H9 (cell line): ENCODE results near the gene COL4A2. TPM values are rescaled to one million over a fixed set of nuclear protein-coding genes. Genes with fewer than 3 reads are reported as not detected.

Source experiments
- DNase-seq: peaks from one replicate; pipeline ENCODE4 v3.0.0-alpha.2; 2017
- H2AFZ ChIP-seq: one replicate; pipeline ENCODE4 v1.6.1; 2013; ENCODE audit warnings: mild to moderate bottlenecking, low read length, control low read depth, moderate library complexity
- H2AK5ac ChIP-seq: 2 replicates; pipeline ENCODE4 v1.6.1; 2013; ENCODE audit warnings: low read length, control low read depth, mixed read lengths; ENCODE audit not compliant: insufficient read length
- H2BK120ac ChIP-seq: one replicate; pipeline ENCODE4 v1.6.1; 2013; ENCODE audit warnings: low read depth, mild to moderate bottlenecking, low read length, control low read depth, inconsistent platforms; ENCODE audit not compliant: poor library complexity, severe bottlenecking
- H2BK12ac ChIP-seq: 2 replicates; pipeline ENCODE4 v1.6.1; 2013; ENCODE audit warnings: low read length, control low read depth, mixed read lengths, low read depth; ENCODE audit not compliant: insufficient read length
- H2BK15ac ChIP-seq: 2 replicates; pipeline ENCODE4 v1.6.1; 2013; ENCODE audit warnings: low read depth, low read length, control low read depth
- H2BK20ac ChIP-seq: one replicate; pipeline ENCODE4 v1.6.1; 2013; ENCODE audit warnings: low read depth, mild to moderate bottlenecking, low read length, control low read depth, inconsistent platforms; ENCODE audit not compliant: poor library complexity, severe bottlenecking
- H2BK5ac ChIP-seq: 2 replicates; pipeline ENCODE4 v1.6.1; 2013; ENCODE audit warnings: low read length, control low read depth, mixed read lengths; ENCODE audit not compliant: insufficient read length
- H3K14ac ChIP-seq: 2 replicates; pipeline ENCODE4 v1.6.1; 2013; ENCODE audit warnings: low read length, control low read depth; ENCODE audit not compliant: insufficient read depth
- H3K18ac ChIP-seq: 2 replicates; pipeline ENCODE4 v1.6.1; 2013; ENCODE audit warnings: low read depth, mild to moderate bottlenecking, mixed read lengths, low read length, control low read depth; ENCODE audit not compliant: insufficient read length
- H3K23ac ChIP-seq: 2 replicates; pipeline ENCODE4 v1.6.1; 2013; ENCODE audit warnings: low read length, control low read depth, mixed read lengths, low read depth; ENCODE audit not compliant: insufficient read length
- H3K23me2 ChIP-seq: 2 replicates; pipeline ENCODE4 v1.6.1; 2013; ENCODE audit warnings: low read depth, mild to moderate bottlenecking, mixed read lengths, low read length, control low read depth; ENCODE audit not compliant: insufficient read length, poor library complexity, severe bottlenecking
- H3K27ac ChIP-seq: 2 replicates; pipeline ENCODE4 v1.5.1; 2013; ENCODE audit warnings: low read length, control low read depth, mixed read lengths, low read depth; ENCODE audit not compliant: insufficient read length
- H3K27me3 ChIP-seq: 2 replicates; pipeline ENCODE4 v1.6.1; 2013; ENCODE audit warnings: low read length, control low read depth, inconsistent platforms; ENCODE audit not compliant: insufficient read depth
- H3K4ac ChIP-seq: 2 replicates; pipeline ENCODE4 v1.6.1; 2013; ENCODE audit warnings: low read depth, mild to moderate bottlenecking, control low read depth, inconsistent platforms, low read length, moderate library complexity
- H3K4me1 ChIP-seq: 2 replicates; pipeline ENCODE4 v1.6.1; 2013; ENCODE audit warnings: low read length, control low read depth, inconsistent platforms; ENCODE audit not compliant: insufficient read depth
- H3K4me2 ChIP-seq: 2 replicates; pipeline ENCODE4 v1.6.1; 2013; ENCODE audit warnings: low read length, control low read depth, mixed read lengths; ENCODE audit not compliant: insufficient read length, insufficient read depth
- H3K56ac ChIP-seq: 2 replicates; pipeline ENCODE4 v1.6.1; 2013; ENCODE audit warnings: low read depth, mild to moderate bottlenecking, mixed read lengths, low read length, control low read depth; ENCODE audit not compliant: insufficient read length
- H3K79me1 ChIP-seq: 2 replicates; pipeline ENCODE4 v1.6.1; 2013; ENCODE audit warnings: low read depth, mild to moderate bottlenecking, moderate library complexity, low read length, control low read depth, inconsistent platforms; ENCODE audit not compliant: insufficient read depth, poor library complexity, severe bottlenecking
- H3K79me2 ChIP-seq: 2 replicates; pipeline ENCODE4 v1.6.1; 2013; ENCODE audit warnings: low read length, control low read depth, inconsistent platforms; ENCODE audit not compliant: insufficient read depth
- H3K9ac ChIP-seq: 2 replicates; pipeline ENCODE4 v1.6.1; 2013; ENCODE audit warnings: low read length, control low read depth, mixed read lengths; ENCODE audit not compliant: insufficient read length; ENCODE audit errors: extremely low read depth
- H3K9me3 ChIP-seq: one replicate; pipeline ENCODE4 v1.6.1; 2013; ENCODE audit warnings: low read depth, low read length, inconsistent platforms; ENCODE audit not compliant: control insufficient read depth
- H3T11ph ChIP-seq: one replicate; pipeline ENCODE4 v1.6.1; 2013; ENCODE audit warnings: mild to moderate bottlenecking, low read length, control low read depth, inconsistent platforms
- H4K20me1 ChIP-seq: one replicate; pipeline ENCODE4 v1.6.1; 2013; ENCODE audit not compliant: control insufficient read depth, insufficient read length, insufficient read depth
- H4K5ac ChIP-seq: 2 replicates; pipeline ENCODE4 v1.6.1; 2013; ENCODE audit warnings: low read depth, mild to moderate bottlenecking, mixed read lengths, low read length, control low read depth; ENCODE audit not compliant: insufficient read length
- H4K8ac ChIP-seq: replicated peaks from 2 replicates; pipeline ENCODE4 v1.6.1; 2013; ENCODE audit warnings: low read length, control low read depth, mixed read lengths, low read depth; ENCODE audit not compliant: insufficient read length
- H4K91ac ChIP-seq: 2 replicates; pipeline ENCODE4 v1.6.1; 2013; ENCODE audit warnings: low read depth, mild to moderate bottlenecking, moderate library complexity, mixed read lengths, low read length, control low read depth; ENCODE audit not compliant: insufficient read length
- H3K27ac Mint-ChIP-seq, 3 experiments: 2 replicates in 2 of 3; 3 replicates in 1 of 3; pipeline ENCODE4 v1.8.0; 2020 to 2021; ENCODE audit warnings: mixed read lengths in 3 of 3, mild to moderate bottlenecking in 1 of 3, moderate library complexity in 1 of 3
- H3K27me3 Mint-ChIP-seq: 2 replicates; pipeline ENCODE4 v1.8.0; 2021; ENCODE audit warnings: low read depth, mild to moderate bottlenecking, moderate library complexity, mixed read lengths
- H3K36me3 Mint-ChIP-seq, 3 experiments: 2 replicates in 2 of 3; 3 replicates in 1 of 3; pipeline ENCODE4 v1.8.0; 2020 to 2021; ENCODE audit warnings: low read depth in 3 of 3, mixed read lengths in 3 of 3; ENCODE audit not compliant: insufficient read depth in 1 of 3
- H3K4me1 Mint-ChIP-seq, 2 experiments: 2 replicates each; pipeline ENCODE4 v1.8.0; 2020; ENCODE audit warnings: mixed read lengths in 2 of 2
- H3K4me3 Mint-ChIP-seq, 2 experiments: 2 replicates in 1 of 2; 3 replicates in 1 of 2; pipeline ENCODE4 v1.8.0; 2020 to 2021; ENCODE audit warnings: mild to moderate bottlenecking in 2 of 2, mixed read lengths in 2 of 2, moderate library complexity in 1 of 2
- H3K9me3 Mint-ChIP-seq, 2 experiments: 2 replicates in 1 of 2; 3 replicates in 1 of 2; pipeline ENCODE4 v1.8.0; 2020; ENCODE audit warnings: mild to moderate bottlenecking in 2 of 2, mixed read lengths in 2 of 2, moderate library complexity in 1 of 2
- CTCF ChIP-seq: fragments of 200-600 bp; sonication (generic); conservative IDR thresholded peaks from 3 replicates; pipeline ENCODE4 v1.8.0; 2021; ENCODE audit warnings: antibody characterized with exemption, mild to moderate bottlenecking
- WGBS: extraction: QIAGEN DNeasy Blood & Tissue Kit; methylation state at CpG from one replicate; pipeline ENCODE4 v1.1.7; 2013; ENCODE audit warnings: missing lambda C conversion rate, low lambda C conversion rate, mixed read lengths; ENCODE audit not compliant: insufficient read length; ENCODE audit errors: extremely low coverage; 5-methylcytosine and 5-hydroxymethylcytosine counted together
- total RNA-seq: library from RNA; stranded (reverse); gene quantifications from 2 replicates; pipeline ENCODE4 v1.2.1, GENCODE V29; 2021

COL4A2 gene
- total RNA-seq, 1 experiment from 2014 or later = 76.5 TPM

GRCh38 chr13:110329798-110330461, 22.8 kb downstream of the COL4A2 start:
- H3K79me2 ChIP-seq = no peaks in the 10 kb centered on the region; the same call in 1 of the 2 replicates

More at GRCh38 chr13:110329798-110330461, 22.8 kb downstream of the COL4A2 start:
- Histone ChIP-seq H4K8ac (no peak overlapping the region), H3K27ac (no peak overlapping the region), H3K23ac (no peak overlapping the region), H4K91ac (no peak overlapping the region), H2AK5ac (no peak overlapping the region), H3K9me3 (no peaks in the 10 kb centered on the region), H4K5ac (no peak overlapping the region), H3K23me2 (no peaks in the 10 kb centered on the region), H3K14ac (no peak overlapping the region), H2BK15ac (no peak overlapping the region), H4K20me1 (no peaks in the 10 kb centered on the region), H3K27me3 (no peaks in the 10 kb centered on the region), H3K79me1 (no peaks in the 10 kb centered on the region), H3K4ac (no peak overlapping the region), H3K4me2 (no peak overlapping the region), H2BK20ac (no peak overlapping the region), H3K4me1 (no peaks in the 10 kb centered on the region; the same call in 1 of the 2 replicates), H2AFZ (no peak overlapping the region), H2BK12ac (no peak overlapping the region), H3K9ac (no peak overlapping the region), H3T11ph (no peak overlapping the region), H2BK120ac (no peak overlapping the region), H3K56ac (no peak overlapping the region), H3K18ac (no peak overlapping the region), H2BK5ac (no peak overlapping the region)
- no peaks in the 10 kb centered on the region for H3K27me3 Mint-ChIP-seq
- no peak overlapping the region for H3K4me3 Mint-ChIP-seq
- no peak for DNase-seq
- no peaks in the 10 kb centered on the region for H3K9me3 Mint-ChIP-seq
- peaks cover 5 to 12% (median 7%) of the 10 kb centered on the region in 3 experiments; a peak in 6 of 7 replicates for H3K36me3 Mint-ChIP-seq
- WGBS = no CpG with 5 or more reads among the region's 21 CpGs
- peaks cover 50 to 54% of the 10 kb centered on the region in 2 experiments for H3K4me1 Mint-ChIP-seq
- peak overlapping the region in 2 of 3 experiments; percentile 2 to 61; a peak in 2 of 7 replicates for H3K27ac Mint-ChIP-seq
- TF ChIP-seq CTCF = no peak
